HepG2 (cell line): Measurements from ENCODE around the gene ANKS3. TPM values are rescaled to one million over a fixed set of nuclear protein-coding genes. Genes with fewer than 3 reads are reported as not detected.

ENCODE experiments used
- CEBPZ ChIP-seq: IDR thresholded peaks from 2 replicates; pipeline ENCODE4 v1.6.1; 2012; ENCODE audit warnings: low read length, improper control_type of control experiment
- FOXC1 ChIP-seq: sonication (generic); formaldehyde crosslinking; IDR thresholded peaks from 2 replicates; pipeline ENCODE4 v1.8.0; 2022; ENCODE audit warnings: mild to moderate bottlenecking, missing genetic modification reagents, borderline replicate concordance
- HIC2 ChIP-seq: sonication (generic); formaldehyde crosslinking; IDR thresholded peaks from 2 replicates; pipeline ENCODE4 v1.9.0; 2022; ENCODE audit warnings: low read depth, missing genetic modification reagents
- KAT2B ChIP-seq: fragments of 150-350 bp; IDR thresholded peaks from 2 replicates; pipeline ENCODE4 v1.6.1; 2014; ENCODE audit warnings: low read depth, low read length, borderline replicate concordance
- LCORL ChIP-seq, 2 experiments: fragments of 450-650 bp in 1 of 2; sonication (generic) in 1 of 2; formaldehyde crosslinking in 1 of 2; IDR thresholded peaks; 2 replicates each; pipeline versions ENCODE4 v1.5.0 to v1.6.1; 2017 to 2020; ENCODE audit warnings: antibody characterized with exemption in 1 of 2, missing genetic modification reagents in 1 of 2
- NONO ChIP-seq, 2 experiments: fragments of 450-650 bp in 1 of 2; sonication (generic) in 1 of 2; formaldehyde crosslinking in 1 of 2; IDR thresholded peaks in 1 of 2; conservative IDR thresholded peaks in 1 of 2; 2 replicates each; pipeline versions ENCODE4 v1.6.1 to v1.8.0; 2017 to 2022; ENCODE audit warnings: mild to moderate bottlenecking in 1 of 2, missing genetic modification reagents in 1 of 2, moderate library complexity in 1 of 2
- PHF21A ChIP-seq: sonication (generic); formaldehyde crosslinking; IDR thresholded peaks from 2 replicates; pipeline ENCODE4 v1.5.0; 2020; ENCODE audit warnings: mild to moderate bottlenecking, missing genetic modification reagents
- RNF219 ChIP-seq: sonication (generic); formaldehyde crosslinking; IDR thresholded peaks from 2 replicates; pipeline ENCODE4 v1.5.0; 2020; ENCODE audit warnings: mild to moderate bottlenecking, missing genetic modification reagents
- SIX4 ChIP-seq: sonication (generic); formaldehyde crosslinking; IDR thresholded peaks from 2 replicates; pipeline ENCODE4 v1.4.0; 2020; ENCODE audit warnings: missing genetic modification reagents
- ZFP90 ChIP-seq: sonication (generic); formaldehyde crosslinking; IDR thresholded peaks from 2 replicates; pipeline ENCODE4 v1.8.0; 2022; ENCODE audit warnings: missing genetic modification reagents, mild to moderate bottlenecking, inconsistent platforms, borderline replicate concordance
- ZNF281 ChIP-seq: sonication (generic); formaldehyde crosslinking; IDR thresholded peaks from 2 replicates; pipeline ENCODE4 v1.4.0; 2020; ENCODE audit warnings: missing genetic modification reagents, borderline replicate concordance
- ZNF510 ChIP-seq: sonication (generic); formaldehyde crosslinking; IDR thresholded peaks from 2 replicates; pipeline ENCODE4 v1.4.0; 2020; ENCODE audit warnings: low read depth, mild to moderate bottlenecking, missing genetic modification reagents
- ZNF678 ChIP-seq: sonication (generic); formaldehyde crosslinking; IDR thresholded peaks from 2 replicates; pipeline ENCODE4 v1.4.0; 2020; ENCODE audit warnings: mild to moderate bottlenecking, missing genetic modification reagents
- ZSCAN30 ChIP-seq: sonication (generic); formaldehyde crosslinking; IDR thresholded peaks from 2 replicates; pipeline ENCODE4 v1.5.0; 2020; ENCODE audit warnings: mild to moderate bottlenecking, missing genetic modification reagents
- polyA plus RNA-seq, 8 experiments: library from polyadenylated mRNA; depleted of rRNA in 3 of 8; stranded (reverse) in 7 of 8; unstranded in 1 of 8; fragments of >200 nt; fragmentation: Illumina TruSeq in 4 of 8; extraction: Trizol in 4 of 8; gene quantifications; 2 replicates each; pipeline versions ENCODE4 v1.2.1 to v1.2.3, GENCODE V29; 2011 to 2016; ENCODE audit warnings: low read depth in 4 of 8, missing spikeins in 1 of 8, mixed read lengths in 1 of 8; ENCODE audit not compliant: insufficient read depth in 1 of 8
- total RNA-seq, 5 experiments: library from RNA; depleted of rRNA; stranded (reverse); fragments of >200 nt; fragmentation: Illumina TruSeq; extraction: Trizol; gene quantifications; 2 replicates each; pipeline ENCODE4 v1.2.3, GENCODE V29; 2016; ENCODE audit warnings: low read depth in 1 of 5
- TF ChIP-seq, protein P1 (sequence below): sonication (generic); formaldehyde crosslinking; IDR thresholded peaks from 2 replicates; pipeline ENCODE4 v1.5.0; 2020; ENCODE audit warnings: missing genetic modification reagents, mild to moderate bottlenecking, borderline replicate concordance

Gene ANKS3
- total and polyA plus RNA-seq, 2 of the 13 experiments (the other 11 are each of a cell fraction or from before 2014, with no cell fraction given): 11.4 to 15.9 TPM

DNA sequence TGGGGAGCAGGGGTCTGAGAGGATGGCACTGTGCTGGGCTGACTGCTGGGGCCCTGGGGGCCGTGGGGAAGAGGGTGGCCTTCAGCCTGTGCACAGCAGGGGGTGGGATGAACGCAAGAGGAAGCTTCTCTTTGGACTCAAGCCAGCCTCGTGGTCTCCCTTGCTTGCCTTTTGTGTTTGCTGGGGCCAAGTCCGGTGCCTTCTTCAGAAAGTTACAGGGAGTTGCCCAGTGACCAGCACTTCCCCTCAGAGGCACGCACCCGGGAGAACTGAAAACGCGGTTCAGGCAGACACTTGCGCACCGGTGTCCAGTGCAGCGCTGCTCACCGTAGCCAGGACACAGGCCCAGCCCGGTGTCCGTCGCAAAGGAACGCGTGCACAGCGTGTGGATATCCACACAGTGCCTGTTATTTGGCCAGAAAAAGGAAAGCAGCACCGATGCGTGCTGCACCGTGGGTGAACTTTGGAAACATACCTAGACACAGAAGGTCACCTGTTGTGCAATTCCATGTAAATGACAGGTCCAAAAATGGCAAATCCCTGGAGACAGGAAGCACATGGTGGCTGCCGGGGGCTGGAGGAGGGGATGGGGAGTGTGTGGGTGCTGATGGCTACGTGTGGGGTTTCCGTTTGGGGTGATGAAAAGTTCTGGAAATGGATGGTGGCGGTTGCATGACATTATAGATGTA, 70.2 kb downstream of the ANKS3 start (continued):
- TF ChIP-seq RNF219 (CRISPR knock-in tag) (0 out of 2 replicates have a peak, but pooled peaks have one; percentile 28), ZSCAN30 (CRISPR knock-in tag) (no peak), NONO (IDR thresholded peaks at IDR 0.05) (no peak), NONO (CRISPR knock-in tag; conservative IDR thresholded peaks at IDR 0.05) (peak; percentile 89), CEBPZ (no peak), HIC2 (CRISPR knock-in tag) (no peak; the same call in 1 of the 2 replicates), KAT2B (no peak), ZFP90 (CRISPR knock-in tag) (peak; percentile 87; the same call in 1 of the 2 replicates), LCORL (IDR thresholded peaks at IDR 0.05) (peak; percentile 53; the same call in 1 of the 2 replicates), LCORL (CRISPR knock-in tag; IDR thresholded peaks at IDR 0.05) (peak; percentile 98), PHF21A (CRISPR knock-in tag) (peak; percentile 95), ZNF510 (peak; percentile 32; the same call in 1 of the 2 replicates), ZNF678 (CRISPR knock-in tag) (peak; percentile 66; the same call in 1 of the 2 replicates), ZNF281 (CRISPR knock-in tag) (peak; percentile 78), SIX4 (CRISPR knock-in tag) (peak; percentile 45; the same call in 1 of the 2 replicates), FOXC1 (CRISPR knock-in tag) (peak; percentile 96)
- TF ChIP-seq, protein P1, sequence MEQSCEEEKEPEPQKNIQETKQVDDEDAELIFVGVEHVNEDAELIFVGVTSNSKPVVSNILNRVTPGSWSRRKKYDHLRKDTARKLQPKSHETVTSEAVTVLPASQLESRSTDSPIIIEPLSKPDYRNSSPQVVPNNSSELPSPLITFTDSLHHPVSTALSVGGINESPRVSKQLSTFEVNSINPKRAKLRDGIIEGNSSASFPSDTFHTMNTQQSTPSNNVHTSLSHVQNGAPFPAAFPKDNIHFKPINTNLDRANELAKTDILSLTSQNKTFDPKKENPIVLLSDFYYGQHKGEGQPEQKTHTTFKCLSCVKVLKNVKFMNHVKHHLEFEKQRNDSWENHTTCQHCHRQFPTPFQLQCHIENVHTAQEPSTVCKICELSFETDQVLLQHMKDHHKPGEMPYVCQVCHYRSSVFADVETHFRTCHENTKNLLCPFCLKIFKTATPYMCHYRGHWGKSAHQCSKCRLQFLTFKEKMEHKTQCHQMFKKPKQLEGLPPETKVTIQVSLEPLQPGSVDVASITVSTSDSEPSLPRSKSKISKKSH: peak; percentile 77
